OCI-LY1 (cell line): Measurements from ENCODE around the gene POLDIP3.

Source experiments
- H2AFZ ChIP-seq: fragments of 200-600 bp; sonication (generic), shearing (Covaris generic); 2 replicates; pipeline ENCODE4 v1.6.0; 2014; ENCODE audit warnings: antibody characterized with exemption, mild to moderate bottlenecking, low read length
- H3F3A ChIP-seq: fragments of 200-600 bp; sonication (generic), shearing (Covaris generic); 2 replicates; pipeline ENCODE4 v1.6.0; 2014; ENCODE audit warnings: mild to moderate bottlenecking, antibody characterized with exemption, low read length, moderate library complexity; ENCODE audit not compliant: insufficient read depth
- H3K27ac ChIP-seq: fragments of 200-600 bp; sonication (generic); 2 replicates; pipeline ENCODE4 v1.5.1; 2014; ENCODE audit warnings: low read length, mixed run types, mild to moderate bottlenecking, low read depth; ENCODE audit not compliant: poor library complexity, severe bottlenecking
- H3K27me3 ChIP-seq: fragments of 200-600 bp; sonication (generic); 2 replicates; pipeline ENCODE4 v1.6.0; 2014; ENCODE audit warnings: antibody characterized with exemption, mild to moderate bottlenecking, low read length, moderate library complexity; ENCODE audit not compliant: insufficient read depth
- H3K36me3 ChIP-seq: fragments of 200-600 bp; sonication (generic); 2 replicates; pipeline ENCODE4 v1.6.1; 2014; ENCODE audit warnings: mild to moderate bottlenecking, antibody characterized with exemption, low read length, moderate library complexity, mixed read lengths; ENCODE audit not compliant: insufficient read depth
- H3K4me1 ChIP-seq: fragments of 200-600 bp; sonication (generic); 2 replicates; pipeline ENCODE4 v1.5.1; 2014; ENCODE audit warnings: mild to moderate bottlenecking, low read length, moderate library complexity; ENCODE audit not compliant: insufficient read depth, severe bottlenecking
- H3K4me2 ChIP-seq: fragments of 200-600 bp; sonication (generic), shearing (Covaris generic); 2 replicates; pipeline ENCODE4 v1.6.1; 2014; ENCODE audit warnings: low read length
- H3K4me3 ChIP-seq: fragments of 200-600 bp; sonication (generic); 2 replicates; pipeline ENCODE4 v1.5.1; 2014; ENCODE audit warnings: low read length, low read depth, mild to moderate bottlenecking, mixed read lengths; ENCODE audit not compliant: poor library complexity, severe bottlenecking
- H3K79me2 ChIP-seq: fragments of 200-600 bp; shearing (Covaris generic); 2 replicates; pipeline ENCODE4 v1.6.1; 2016; ENCODE audit warnings: mixed run types, low read length, mixed read lengths; ENCODE audit not compliant: insufficient read depth
- H3K9ac ChIP-seq: fragments of 200-600 bp; sonication (generic), shearing (Covaris generic); 2 replicates; pipeline ENCODE4 v1.6.1; 2014; ENCODE audit warnings: mild to moderate bottlenecking, low read length, mixed read lengths
- H3K9me2 ChIP-seq: fragments of 200-600 bp; sonication (generic), shearing (Covaris generic); 2 replicates; pipeline ENCODE4 v1.6.1; 2014; ENCODE audit warnings: low read depth, mild to moderate bottlenecking, low read length, mixed read lengths
- H3K9me3 ChIP-seq: fragments of 200-600 bp; shearing (Covaris generic); 2 replicates; pipeline ENCODE4 v1.6.1; 2014; ENCODE audit warnings: low read length, mixed read lengths
- H4K20me1 ChIP-seq: fragments of 200-600 bp; sonication (generic), shearing (Covaris generic); 2 replicates; pipeline ENCODE4 v1.6.0; 2016; ENCODE audit warnings: mild to moderate bottlenecking, low read length; ENCODE audit not compliant: insufficient read depth
- EZH2 ChIP-seq: fragments of 200-600 bp; sonication (generic), shearing (Covaris generic); IDR thresholded peaks from 2 replicates; pipeline ENCODE4 v1.8.0; 2017; ENCODE audit warnings: borderline replicate concordance, mixed run types, mild to moderate bottlenecking, antibody characterized with exemption, low read length, moderate library complexity, mixed read lengths
- TF ChIP-seq, protein P1 (sequence below): fragments of 200-600 bp; sonication (generic), shearing (Covaris generic); IDR thresholded peaks from 2 replicates; pipeline ENCODE4 v1.5.1; 2017; ENCODE audit warnings: mild to moderate bottlenecking, antibody characterized with exemption, low read length, moderate library complexity, mixed read lengths

The POLDIP3 gene

DNA sequence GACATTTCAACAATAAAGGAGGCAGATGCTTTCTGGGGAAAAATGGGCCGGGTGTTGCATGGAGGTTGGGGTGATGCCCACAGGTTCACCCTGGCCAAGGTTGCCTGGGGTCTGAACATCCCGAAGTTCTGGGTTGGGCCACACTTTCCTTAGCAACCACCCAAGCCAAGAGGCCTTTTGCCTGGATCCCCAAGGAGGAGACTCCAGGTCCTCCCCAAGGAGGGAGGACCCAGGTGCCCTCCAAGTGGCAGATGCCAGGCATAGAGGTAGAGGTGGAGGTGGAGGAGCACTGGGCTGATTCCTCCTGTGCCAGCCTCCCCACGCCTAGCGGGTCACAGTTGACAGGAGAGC, 33.3 kb upstream of the POLDIP3 start:
- Histone ChIP-seq H3K9me3 (no peaks in the 10 kb centered on the region), H4K20me1 (no peaks in the 10 kb centered on the region), H2AFZ (no peak overlapping the region), H3K9me2 (no peaks in the 10 kb centered on the region), H3K4me3 (peak overlapping the region; percentile 100), H3K27me3 (no peaks in the 10 kb centered on the region), H3K4me2 (peak overlapping the region; percentile 90), H3K36me3 (no peaks in the 10 kb centered on the region), H3K79me2 (no peaks in the 10 kb centered on the region), H3K4me1 (peaks cover 61% of the 10 kb centered on the region), H3F3A (no peaks in the 10 kb centered on the region), H3K9ac (peak overlapping the region; percentile 98), H3K27ac (peak overlapping the region; percentile 66)
- TF ChIP-seq, protein P1, sequence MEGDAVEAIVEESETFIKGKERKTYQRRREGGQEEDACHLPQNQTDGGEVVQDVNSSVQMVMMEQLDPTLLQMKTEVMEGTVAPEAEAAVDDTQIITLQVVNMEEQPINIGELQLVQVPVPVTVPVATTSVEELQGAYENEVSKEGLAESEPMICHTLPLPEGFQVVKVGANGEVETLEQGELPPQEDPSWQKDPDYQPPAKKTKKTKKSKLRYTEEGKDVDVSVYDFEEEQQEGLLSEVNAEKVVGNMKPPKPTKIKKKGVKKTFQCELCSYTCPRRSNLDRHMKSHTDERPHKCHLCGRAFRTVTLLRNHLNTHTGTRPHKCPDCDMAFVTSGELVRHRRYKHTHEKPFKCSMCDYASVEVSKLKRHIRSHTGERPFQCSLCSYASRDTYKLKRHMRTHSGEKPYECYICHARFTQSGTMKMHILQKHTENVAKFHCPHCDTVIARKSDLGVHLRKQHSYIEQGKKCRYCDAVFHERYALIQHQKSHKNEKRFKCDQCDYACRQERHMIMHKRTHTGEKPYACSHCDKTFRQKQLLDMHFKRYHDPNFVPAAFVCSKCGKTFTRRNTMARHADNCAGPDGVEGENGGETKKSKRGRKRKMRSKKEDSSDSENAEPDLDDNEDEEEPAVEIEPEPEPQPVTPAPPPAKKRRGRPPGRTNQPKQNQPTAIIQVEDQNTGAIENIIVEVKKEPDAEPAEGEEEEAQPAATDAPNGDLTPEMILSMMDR: no peak
- no peak for TF ChIP-seq EZH2

DNA sequence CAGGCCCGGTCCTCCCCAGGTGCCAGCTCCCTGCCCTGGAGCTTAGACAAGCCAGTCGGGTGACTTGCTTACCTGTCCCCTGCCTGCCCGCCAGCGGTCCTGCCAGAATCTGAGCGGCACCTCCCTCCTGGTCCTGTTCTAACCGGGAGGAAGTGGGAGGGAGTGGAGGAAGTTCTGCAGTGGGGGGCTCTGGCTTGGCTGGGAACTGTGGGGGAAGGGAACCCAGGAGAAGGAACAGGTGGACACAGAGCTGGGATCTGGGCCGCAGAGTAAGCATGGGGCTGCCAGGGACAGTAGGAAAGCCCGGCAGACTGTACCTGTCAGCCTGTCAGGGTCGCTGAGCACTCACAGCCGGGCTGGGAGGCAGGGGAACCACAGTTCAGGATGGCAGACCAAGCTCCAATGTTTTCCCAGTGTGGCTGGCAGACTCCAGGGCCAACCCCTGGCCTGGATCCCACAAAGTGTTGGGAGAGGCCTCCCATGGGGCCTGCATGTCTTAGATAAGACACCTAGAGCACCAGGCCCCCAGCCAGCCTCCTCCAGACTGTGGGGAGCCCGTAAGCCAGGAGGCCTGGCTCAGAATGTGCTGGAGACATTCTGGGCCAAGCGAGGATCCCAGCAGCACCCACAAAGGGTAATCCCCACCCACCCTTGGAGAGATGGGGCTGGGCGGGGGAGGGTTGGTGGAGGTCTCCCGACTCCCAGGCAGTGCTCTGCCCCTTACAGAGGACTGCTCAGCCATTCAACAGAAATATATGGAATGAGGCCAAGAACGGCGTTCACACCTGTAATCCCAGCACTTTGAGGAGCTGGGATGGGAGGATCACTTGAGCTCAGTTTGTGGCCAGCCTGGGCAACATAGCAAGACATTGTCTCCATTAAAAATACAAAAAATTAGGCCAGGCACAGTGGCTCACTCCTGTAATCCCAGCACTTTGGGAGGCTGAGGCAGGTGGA, 32.2 kb upstream of the POLDIP3 start:
- Histone ChIP-seq H3K4me3 (peak overlapping the region; percentile 100), H3K27me3 (no peaks in the 10 kb centered on the region), H3F3A (no peaks in the 10 kb centered on the region), H3K79me2 (no peaks in the 10 kb centered on the region), H3K9ac (peak overlapping the region; percentile 45; the same call in 1 of the 2 replicates), H2AFZ (no peak overlapping the region), H3K4me2 (peak overlapping the region; percentile 90), H3K9me2 (no peaks in the 10 kb centered on the region), H3K4me1 (peaks cover 65% of the 10 kb centered on the region), H3K36me3 (no peaks in the 10 kb centered on the region), H4K20me1 (no peaks in the 10 kb centered on the region), H3K9me3 (no peaks in the 10 kb centered on the region), H3K27ac (peak overlapping the region; percentile 68)
- no peak for TF ChIP-seq EZH2
- TF ChIP-seq, protein P1: no peak

DNA sequence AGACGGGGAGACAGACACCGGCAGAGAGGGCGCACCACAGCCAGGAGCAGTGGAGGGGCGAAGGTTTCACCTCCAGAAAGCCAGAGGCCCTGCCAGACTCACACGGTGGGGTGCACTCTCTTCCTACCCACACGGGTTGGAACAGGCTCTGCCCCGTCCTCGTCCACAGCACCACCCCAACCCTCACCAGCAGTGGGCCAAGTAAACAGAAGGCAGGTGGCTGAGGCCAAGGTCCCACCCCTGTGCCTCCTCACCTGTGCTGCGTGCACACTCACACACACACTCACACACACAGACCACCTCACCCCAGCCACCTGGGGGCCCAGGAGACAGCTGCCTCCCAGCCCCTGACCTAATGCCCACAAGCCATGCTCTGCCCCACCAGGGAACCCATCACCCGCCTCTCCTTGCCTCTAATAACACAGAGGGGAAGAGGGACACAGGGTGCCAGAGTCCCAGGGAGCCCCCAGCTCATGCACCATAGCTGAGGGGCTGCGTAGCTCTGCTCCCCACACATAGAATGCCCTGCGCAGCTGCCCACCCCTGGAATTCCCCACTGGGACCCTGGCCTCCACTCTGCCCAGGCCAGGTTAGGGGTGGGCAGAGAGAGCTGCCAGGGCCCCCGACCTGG, 31.4 kb upstream of the POLDIP3 start:
- Histone ChIP-seq H3K27ac (peak overlapping the region; percentile 68), H4K20me1 (no peaks in the 10 kb centered on the region), H3K4me3 (peak overlapping the region; percentile 100), H3K36me3 (no peaks in the 10 kb centered on the region), H2AFZ (no peak overlapping the region), H3K79me2 (no peaks in the 10 kb centered on the region), H3F3A (no peaks in the 10 kb centered on the region), H3K27me3 (no peaks in the 10 kb centered on the region), H3K4me2 (peak overlapping the region; percentile 90), H3K9me2 (no peaks in the 10 kb centered on the region), H3K9me3 (no peaks in the 10 kb centered on the region), H3K4me1 (peaks cover 65% of the 10 kb centered on the region), H3K9ac (peak overlapping the region; percentile 45; the same call in 1 of the 2 replicates)
- no peak for TF ChIP-seq EZH2
- TF ChIP-seq, protein P1: no peak
